SK-N-SH treated with all-trans-retinoic acid at 6 μM for 48 hours (cell line): ENCODE measurements around the gene SPDL1.

Experiments
- ARNTL ChIP-seq: fragments of 450-650 bp; formaldehyde crosslinking; IDR thresholded peaks from 2 replicates; pipeline ENCODE4 v1.5.0; 2020; ENCODE audit warnings: low read depth, mild to moderate bottlenecking, moderate library complexity, borderline replicate concordance
- BACH2 ChIP-seq: fragments of 250-450 bp; sonication (Bioruptor Pico); IDR thresholded peaks from 2 replicates; pipeline ENCODE4 v1.9.0; 2021; ENCODE audit warnings: mild to moderate bottlenecking, borderline replicate concordance
- ESRRG ChIP-seq: fragments of 250-450 bp; sonication (Bioruptor Pico); IDR thresholded peaks from 2 replicates; pipeline ENCODE4 v1.6.1; 2021; ENCODE audit warnings: mild to moderate bottlenecking
- PATZ1 ChIP-seq: fragments of 250-450 bp; sonication (Bioruptor Pico); IDR thresholded peaks from 2 replicates; pipeline ENCODE4 v1.8.0; 2020; ENCODE audit warnings: mild to moderate bottlenecking, moderate library complexity, borderline replicate concordance
- POU6F1 ChIP-seq: fragments of 250-450 bp; sonication (Bioruptor Pico); IDR thresholded peaks from 2 replicates; pipeline ENCODE4 v1.8.0; 2021; ENCODE audit warnings: low read depth, mild to moderate bottlenecking, moderate library complexity, borderline replicate concordance
- RARB ChIP-seq: fragments of 250-450 bp; sonication (Bioruptor Pico); IDR thresholded peaks from 2 replicates; pipeline ENCODE4 v1.8.0; 2021; ENCODE audit warnings: mild to moderate bottlenecking, moderate library complexity
- TCF4 ChIP-seq: fragments of 250-450 bp; sonication (Bioruptor Pico); IDR thresholded peaks from 2 replicates; pipeline ENCODE4 v1.8.0; 2021; ENCODE audit warnings: mild to moderate bottlenecking, moderate library complexity, borderline replicate concordance
- ZC3H10 ChIP-seq: fragments of 250-450 bp; sonication (Bioruptor Pico); IDR thresholded peaks from 2 replicates; pipeline ENCODE4 v1.5.1; 2021; ENCODE audit warnings: mild to moderate bottlenecking, moderate library complexity
- ZFP3 ChIP-seq: fragments of 250-450 bp; sonication (Bioruptor Pico); IDR thresholded peaks from 2 replicates; pipeline ENCODE4 v1.5.0; 2020; ENCODE audit warnings: mild to moderate bottlenecking, moderate library complexity
- ZFP30 ChIP-seq: fragments of 450-650 bp; formaldehyde crosslinking; IDR thresholded peaks from 2 replicates; pipeline ENCODE4 v1.5.0; 2022; ENCODE audit warnings: mild to moderate bottlenecking, moderate library complexity
- ZNF565 ChIP-seq: fragments of 450-650 bp; formaldehyde crosslinking; conservative IDR thresholded peaks from 2 replicates; pipeline ENCODE4 v1.5.0; 2020; ENCODE audit warnings: low read depth, mild to moderate bottlenecking, moderate library complexity
- ZNF70 ChIP-seq: fragments of 450-650 bp; formaldehyde crosslinking; IDR thresholded peaks from 2 replicates; pipeline ENCODE4 v1.5.0; 2020; ENCODE audit warnings: mild to moderate bottlenecking, moderate library complexity
- ZNF8 ChIP-seq: fragments of 450-650 bp; formaldehyde crosslinking; IDR thresholded peaks from 2 replicates; pipeline ENCODE4 v1.5.0; 2020; ENCODE audit warnings: mild to moderate bottlenecking, moderate library complexity
- TF ChIP-seq, protein P1 (sequence below): fragments of 250-450 bp; sonication (Bioruptor Pico); IDR thresholded peaks from 2 replicates; pipeline ENCODE4 v1.5.1; 2020; ENCODE audit warnings: low read depth, mild to moderate bottlenecking, moderate library complexity

GRCh38 chr5:169628892-169629291 lies 45.3 kb downstream of the SPDL1 start:
- TF ChIP-seq ZFP3 (no peak), ZFP30 (no peak), ESRRG (CRISPR knock-in tag) (no peak), BACH2 (CRISPR knock-in tag) (no peak), ZNF565 (no peak), PATZ1 (no peak), RARB (CRISPR knock-in tag) (no peak), POU6F1 (CRISPR knock-in tag) (no peak), ZC3H10 (CRISPR knock-in tag) (no peak), ZNF8 (CRISPR knock-in tag) (no peak), ZNF70 (CRISPR knock-in tag) (no peak), ARNTL (CRISPR knock-in tag) (no peak), TCF4 (no peak)
- TF ChIP-seq, protein P1, sequence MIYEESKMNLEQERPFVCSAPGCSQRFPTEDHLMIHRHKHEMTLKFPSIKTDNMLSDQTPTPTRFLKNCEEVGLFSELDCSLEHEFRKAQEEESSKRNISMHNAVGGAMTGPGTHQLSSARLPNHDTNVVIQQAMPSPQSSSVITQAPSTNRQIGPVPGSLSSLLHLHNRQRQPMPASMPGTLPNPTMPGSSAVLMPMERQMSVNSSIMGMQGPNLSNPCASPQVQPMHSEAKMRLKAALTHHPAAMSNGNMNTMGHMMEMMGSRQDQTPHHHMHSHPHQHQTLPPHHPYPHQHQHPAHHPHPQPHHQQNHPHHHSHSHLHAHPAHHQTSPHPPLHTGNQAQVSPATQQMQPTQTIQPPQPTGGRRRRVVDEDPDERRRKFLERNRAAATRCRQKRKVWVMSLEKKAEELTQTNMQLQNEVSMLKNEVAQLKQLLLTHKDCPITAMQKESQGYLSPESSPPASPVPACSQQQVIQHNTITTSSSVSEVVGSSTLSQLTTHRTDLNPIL (CRISPR knock-in tag), result no peak
